IMR-90 (cell line): ENCODE measurements around the gene M6PR. TPM values are rescaled to one million over a fixed set of nuclear protein-coding genes. Genes with fewer than 3 reads are reported as not detected.

Source experiments
- ATAC-seq: fragments of 200-7000 bp; cut with Tn5 transposase; 2 replicates; pipeline ENCODE4 v1.9.1; 2020; ENCODE audit warnings: low read depth, mild to moderate bottlenecking, moderate library complexity
- BruUV-seq: library from RNA; stranded (reverse); fragments of 400-500 nt; replicated peaks from 2 replicates; lab custom pipeline; 2021; lab: Mats Ljungman, UMichigan
- CTCF ChIA-PET: fragments of 300-600 bp; formaldehyde crosslinking; extraction: SDS; loops from one replicate; lab custom pipeline; 2021; ENCODE audit warnings: antibody characterized with exemption; lab: Yijun Ruan, JAX
- POLR2A ChIA-PET: fragments of 300-600 bp; sonication (Branson Sonifier 250); formaldehyde crosslinking; loops from one replicate; lab custom pipeline; 2022; ENCODE audit warnings: antibody characterized with exemption; ENCODE audit not compliant: unreplicated experiment; lab: Charles Lee
- DNase-seq: peaks from one replicate; pipeline ENCODE4 v3.0.0; 2013
- H2AFZ ChIP-seq: replicated peaks from 2 replicates; pipeline ENCODE3; 2013; ENCODE audit warnings: low read length, mild to moderate bottlenecking; ENCODE audit not compliant: poor library complexity
- H2AK5ac ChIP-seq: 2 replicates; pipeline ENCODE4 v1.6.1; 2013; ENCODE audit warnings: low read depth, low read length, inconsistent platforms
- H2AK9ac ChIP-seq: replicated peaks from 2 replicates; pipeline ENCODE3; 2013; ENCODE audit warnings: mild to moderate bottlenecking, low read depth, low read length, moderate library complexity; ENCODE audit not compliant: poor library complexity
- H2BK120ac ChIP-seq: 2 replicates; pipeline ENCODE4 v1.6.1; 2013; ENCODE audit warnings: low read depth, low read length, inconsistent platforms
- H2BK15ac ChIP-seq: 3 replicates; pipeline ENCODE4 v1.6.1; 2013; ENCODE audit warnings: low read depth, low read length, inconsistent platforms
- H2BK20ac ChIP-seq: 2 replicates; pipeline ENCODE4 v1.6.1; 2013; ENCODE audit warnings: low read depth, mild to moderate bottlenecking, inconsistent platforms, low read length, moderate library complexity
- H2BK5ac ChIP-seq: 2 replicates; pipeline ENCODE4 v1.6.1; 2013; ENCODE audit warnings: mild to moderate bottlenecking, low read depth, low read length, inconsistent platforms; ENCODE audit not compliant: poor library complexity, severe bottlenecking
- H3K14ac ChIP-seq: replicated peaks from 2 replicates; pipeline ENCODE4 v1.6.1; 2013; ENCODE audit warnings: low read depth, low read length, inconsistent platforms
- H3K18ac ChIP-seq: 2 replicates; pipeline ENCODE4 v1.6.1; 2013; ENCODE audit warnings: low read depth, low read length, control low read depth
- H3K23ac ChIP-seq: 2 replicates; pipeline ENCODE4 v1.6.1; 2013; ENCODE audit warnings: low read depth, low read length, inconsistent platforms
- H3K27ac ChIP-seq: 2 replicates; pipeline ENCODE4 v1.5.1; 2013; ENCODE audit warnings: mild to moderate bottlenecking, control low read depth, low read length; ENCODE audit not compliant: insufficient read depth
- H3K27me3 ChIP-seq: 2 replicates; pipeline ENCODE4 v1.6.1; 2013; ENCODE audit warnings: low read length; ENCODE audit not compliant: control insufficient read depth, insufficient read depth
- H3K36me3 ChIP-seq: 2 replicates; pipeline ENCODE4 v1.6.1; 2013; ENCODE audit warnings: low read length, mixed read lengths; ENCODE audit not compliant: control insufficient read depth, insufficient read depth
- H3K4ac ChIP-seq: 2 replicates; pipeline ENCODE4 v1.6.1; 2013; ENCODE audit warnings: low read depth, low read length, inconsistent platforms
- H3K4me1 ChIP-seq: 2 replicates; pipeline ENCODE4 v1.6.1; 2013; ENCODE audit warnings: low read length, mixed read lengths; ENCODE audit not compliant: control insufficient read depth, insufficient read depth
- H3K4me2 ChIP-seq: 2 replicates; pipeline ENCODE4 v1.6.1; 2013; ENCODE audit warnings: low read depth, mild to moderate bottlenecking, control low read depth, low read length, moderate library complexity
- H3K4me3 ChIP-seq: 2 replicates; pipeline ENCODE4 v1.5.1; 2013; ENCODE audit warnings: low read depth, mild to moderate bottlenecking, control low read depth, low read length, moderate library complexity; ENCODE audit not compliant: insufficient read depth
- H3K56ac ChIP-seq: 2 replicates; pipeline ENCODE4 v1.6.1; 2013; ENCODE audit warnings: low read length, inconsistent platforms; ENCODE audit not compliant: insufficient read depth; ENCODE audit errors: extremely low read depth
- H3K79me1 ChIP-seq, 2 experiments: 2 replicates each; pipeline ENCODE4 v1.6.1; 2013; ENCODE audit warnings: low read length in 2 of 2, inconsistent platforms in 1 of 2, low read depth in 1 of 2
- H3K9ac ChIP-seq: 2 replicates; pipeline ENCODE4 v1.6.1; 2013; ENCODE audit warnings: low read depth, low read length, control low read depth
- H3K9me1 ChIP-seq: 2 replicates; pipeline ENCODE4 v1.6.1; 2013; ENCODE audit warnings: low read length, inconsistent platforms; ENCODE audit not compliant: insufficient read depth
- H3K9me3 ChIP-seq: 2 replicates; pipeline ENCODE4 v1.6.1; 2013; ENCODE audit warnings: low read length; ENCODE audit not compliant: control insufficient read depth, insufficient read depth
- H4K20me1 ChIP-seq: 2 replicates; pipeline ENCODE4 v1.6.1; 2013; ENCODE audit warnings: low read length, inconsistent platforms; ENCODE audit not compliant: insufficient read depth
- H4K5ac ChIP-seq: 2 replicates; pipeline ENCODE4 v1.6.1; 2013; ENCODE audit warnings: mild to moderate bottlenecking, low read depth, low read length, control low read depth
- H4K8ac ChIP-seq, 2 experiments: 2 replicates each; pipeline ENCODE4 v1.6.1; 2013; ENCODE audit warnings: low read depth in 2 of 2, low read length in 2 of 2, control low read depth in 1 of 2, inconsistent platforms in 1 of 2
- H4K91ac ChIP-seq: 2 replicates; pipeline ENCODE4 v1.6.1; 2013; ENCODE audit warnings: low read depth, low read length, inconsistent platforms; ENCODE audit not compliant: insufficient read depth
- FOS ChIP-seq: fragments of 150-350 bp; IDR thresholded peaks from 2 replicates; pipeline ENCODE4 v1.6.1; 2016; ENCODE audit warnings: low read depth, low read length
- WGBS, 2 experiments: methylation state at CpG; one replicate each; pipeline versions ENCODE4 v1.1.5 to v1.1.7; 2013; ENCODE audit warnings: missing lambda C conversion rate in 2 of 2; ENCODE audit not compliant: insufficient read length in 1 of 2; ENCODE audit errors: extremely low coverage in 2 of 2; 5-methylcytosine and 5-hydroxymethylcytosine counted together
- dilution Hi-C: fragments of 300-500 bp; cut with HindIII; formaldehyde crosslinking; loops from one replicate; pipeline ENCODE4 v1.14.3; 2018; ENCODE audit warnings: low sequenced_read_pairs; ENCODE audit not compliant: unreplicated experiment
- in situ Hi-C: fragments of 300-500 bp; cut with MboI; formaldehyde crosslinking; loops from 3 replicates; pipeline ENCODE4 v1.14.3; 2019; ENCODE audit warnings: low sequenced_read_pairs, inconsistent platforms, mixed read lengths
- intact Hi-C: fragments of 100-400 bp; cut with micrococcal nuclease; formaldehyde crosslinking; loops from 2 replicates; pipeline ENCODE4 v1.10.0; 2022
- polyA plus RNA-seq, 3 experiments: library from polyadenylated mRNA; depleted of rRNA; stranded (reverse); fragments of >200 nt; gene quantifications; 2 replicates each; pipeline ENCODE4 v1.2.3, GENCODE V29; 2012; ENCODE audit warnings: low replicate concordance in 1 of 3
- total RNA-seq: library from RNA; depleted of rRNA; stranded (reverse); fragments of >200 nt; gene quantifications from 2 replicates; pipeline ENCODE4 v1.2.3, GENCODE V29; 2012

Gene M6PR
- total and polyA plus RNA-seq, 2 of the 4 experiments (the other 2 are of a cell fraction) = 86.6 to 140 TPM

- ChIA-PET CTCF (no interaction called here), POLR2A (no interaction called here)
- Histone ChIP-seq H2AFZ (no peak overlapping the region), H4K5ac (no peak overlapping the region), H2BK15ac (no peak overlapping the region), H3K27me3 (peaks cover 2% of the 10 kb centered on the region), H4K20me1 (no peaks in the 10 kb centered on the region), H4K8ac (no peak overlapping the region), H2BK120ac (no peak overlapping the region), H3K9me3 (no peaks in the 10 kb centered on the region), H3K36me3 (no peaks in the 10 kb centered on the region), H3K79me1 (no peaks in the 10 kb centered on the region), H2BK5ac (no peak overlapping the region), H3K4me1 (no peaks in the 10 kb centered on the region; the same call in 1 of the 2 replicates), H3K27ac (no peak overlapping the region), H3K4ac (no peak overlapping the region), H3K4me2 (no peak overlapping the region), H2AK9ac (no peak overlapping the region), H3K56ac (no peak overlapping the region), H3K4me3 (no peak overlapping the region), H3K9ac (no peak overlapping the region), H2AK5ac (no peak overlapping the region), H2BK20ac (no peak overlapping the region), H4K91ac (no peak overlapping the region), H3K14ac (no peak overlapping the region), H3K18ac (no peak overlapping the region), H3K23ac (no peak overlapping the region), H3K9me1 (no peaks in the 10 kb centered on the region)
- ATAC-seq = no peak
- dilution Hi-C loops (no loop called here), in situ Hi-C loops (no loop called here), intact Hi-C loops (loop anchor here (10.0 kb wide), 1 partner anchor 83 kb away; the partner anchor contains the start of gene A2ML1)
- no CpG with 5 or more reads among the region's 3 CpGs for WGBS, 2 experiments
- TF ChIP-seq FOS = no peak
- no peak for DNase-seq
- no TSS peak for BruUV-seq
These were observed 41.9 kb downstream of the M6PR start for GRCh38 chr12:8907513-8907912.
